ENCODE data around the gene CAMKMT.

DNA sequence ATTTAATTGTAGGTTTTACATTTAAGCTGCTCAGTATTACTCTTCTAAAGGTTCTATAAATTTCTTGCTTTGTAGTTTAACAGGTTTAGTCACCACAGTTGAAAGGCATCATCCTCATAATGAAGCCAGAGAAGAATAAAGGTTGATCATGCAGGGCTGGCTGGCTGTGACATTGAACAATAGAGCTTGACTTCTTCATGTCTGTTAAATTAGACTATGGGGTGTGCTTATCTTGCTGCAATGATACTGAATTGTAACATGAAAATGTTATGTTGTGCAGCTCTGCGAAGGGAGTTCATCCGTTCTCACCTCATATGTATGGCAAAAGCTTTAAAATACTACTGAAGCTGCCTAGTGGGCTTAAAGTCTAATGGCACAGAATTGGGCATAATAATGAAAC, 81.8 kb downstream of the CAMKMT start:
- TF ChIP-seq, protein P1, sequence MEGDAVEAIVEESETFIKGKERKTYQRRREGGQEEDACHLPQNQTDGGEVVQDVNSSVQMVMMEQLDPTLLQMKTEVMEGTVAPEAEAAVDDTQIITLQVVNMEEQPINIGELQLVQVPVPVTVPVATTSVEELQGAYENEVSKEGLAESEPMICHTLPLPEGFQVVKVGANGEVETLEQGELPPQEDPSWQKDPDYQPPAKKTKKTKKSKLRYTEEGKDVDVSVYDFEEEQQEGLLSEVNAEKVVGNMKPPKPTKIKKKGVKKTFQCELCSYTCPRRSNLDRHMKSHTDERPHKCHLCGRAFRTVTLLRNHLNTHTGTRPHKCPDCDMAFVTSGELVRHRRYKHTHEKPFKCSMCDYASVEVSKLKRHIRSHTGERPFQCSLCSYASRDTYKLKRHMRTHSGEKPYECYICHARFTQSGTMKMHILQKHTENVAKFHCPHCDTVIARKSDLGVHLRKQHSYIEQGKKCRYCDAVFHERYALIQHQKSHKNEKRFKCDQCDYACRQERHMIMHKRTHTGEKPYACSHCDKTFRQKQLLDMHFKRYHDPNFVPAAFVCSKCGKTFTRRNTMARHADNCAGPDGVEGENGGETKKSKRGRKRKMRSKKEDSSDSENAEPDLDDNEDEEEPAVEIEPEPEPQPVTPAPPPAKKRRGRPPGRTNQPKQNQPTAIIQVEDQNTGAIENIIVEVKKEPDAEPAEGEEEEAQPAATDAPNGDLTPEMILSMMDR (IDR thresholded peaks at IDR 0.05; ENCODE audit: insufficient read depth, low read length, poor library complexity, severe bottlenecking), result no peak
- TF ChIP-seq EZH2phosphoT487 (conservative IDR thresholded peaks at IDR 0.05; ENCODE audit: low read length), result no peak
